GM12875 (cell line): Measurements from ENCODE around the gene CST5.

Experiments used
- H3K4me3 ChIP-seq: one replicate; pipeline ENCODE4 v1.5.1; 2011; ENCODE audit warnings: low read depth, low read length, control low read depth
- CTCF ChIP-seq: IDR thresholded peaks from 2 replicates; pipeline ENCODE4 v1.5.1; 2011; ENCODE audit warnings: low read depth, mild to moderate bottlenecking, control low read depth, inconsistent platforms, low read length, moderate library complexity, borderline replicate concordance; ENCODE audit not compliant: insufficient read depth

Gene CST5

GRCh38 chr20:23924751-23925150 lies 45.2 kb upstream of the CST5 start:
- no peak for TF ChIP-seq CTCF
- H3K4me3 ChIP-seq, result no peak overlapping the region

- no peak overlapping the region for H3K4me3 ChIP-seq
- TF ChIP-seq CTCF, result no peak
Observed at GRCh38 chr20:23923891-23924435, 44.4 kb upstream of the CST5 start.

- no peak overlapping the region for H3K4me3 ChIP-seq
- TF ChIP-seq CTCF, result no peak
Observed at GRCh38 chr20:23923311-23923710, 43.8 kb upstream of the CST5 start.

GRCh38 chr20:23920408-23921325 lies 41.1 kb upstream of the CST5 start:
- no peak for TF ChIP-seq CTCF
- H3K4me3 ChIP-seq, result no peak overlapping the region

GRCh38 chr20:23918896-23919295 lies 39.3 kb upstream of the CST5 start:
- no peak overlapping the region for H3K4me3 ChIP-seq
- no peak for TF ChIP-seq CTCF

- TF ChIP-seq CTCF, result no peak
- no peak overlapping the region for H3K4me3 ChIP-seq
Observed at GRCh38 chr20:23918101-23918862, 38.7 kb upstream of the CST5 start.
